GM12878 (cell line): ENCODE data around the gene ARHGEF1. TPM values are rescaled to one million over a fixed set of nuclear protein-coding genes. Genes with fewer than 3 reads are reported as not detected.

Source experiments
- ATAC-seq: fragments of 200-7000 bp; cut with Tn5 transposase; 3 replicates; pipeline ENCODE4 v1.9.1; 2020; ENCODE audit warnings: mild to moderate bottlenecking, moderate library complexity
- BruUV-seq: library from RNA; stranded (reverse); fragments of 400-500 nt; replicated peaks from 2 replicates; lab custom pipeline; 2021; lab: Mats Ljungman, UMichigan
- CTCF ChIA-PET: fragments of 300-600 bp; sonication (Branson Sonifier 250); formaldehyde crosslinking; extraction: SDS; loops from one replicate; lab custom pipeline; 2021; ENCODE audit warnings: inconsistent platforms; lab: Yijun Ruan, JAX
- POLR2A ChIA-PET: fragments of 350-600 bp; formaldehyde crosslinking; extraction: SDS; loops from one replicate; lab custom pipeline; 2021; ENCODE audit warnings: inconsistent platforms; lab: Charles Lee
- RAD21 ChIA-PET: fragments of 300-600 bp; sonication (Branson Sonifier 250); formaldehyde crosslinking; loops from one replicate; lab custom pipeline; 2023; ENCODE audit warnings: antibody characterized with exemption; ENCODE audit not compliant: unreplicated experiment; lab: Charles Lee
- SMC1A ChIA-PET: fragments of 300-600 bp; sonication (Branson Sonifier 250); formaldehyde crosslinking; loops from one replicate; lab custom pipeline; 2023; ENCODE audit not compliant: unreplicated experiment, uncharacterized antibody; lab: Charles Lee
- DNase-seq: peaks from one replicate; pipeline ENCODE4 v3.0.0-alpha.2; 2011; ENCODE audit warnings: low read depth, low spot score
- FAIRE-seq: peaks from 3 replicates; lab custom pipeline; 2011; peaks lifted over from hg19 to GRCh38; lab: Jason Lieb, UNC
- H2AFZ ChIP-seq: 2 replicates; pipeline ENCODE4 v1.6.0; 2011; ENCODE audit warnings: low read depth, low read length, control low read depth; ENCODE audit not compliant: control insufficient read depth
- H3K27ac ChIP-seq: 2 replicates; pipeline ENCODE4 v1.5.1; 2011; ENCODE audit warnings: control low read depth; ENCODE audit not compliant: control insufficient read depth, insufficient read depth
- H3K27me3 ChIP-seq, 2 experiments: replicated peaks in 1 of 2; 2 replicates each; pipeline versions ENCODE4 v1.6.0 to v1.6.1; 2011; ENCODE audit warnings: low read length in 1 of 2; ENCODE audit not compliant: control insufficient read depth in 2 of 2, insufficient read depth in 2 of 2
- H3K36me3 ChIP-seq, 2 experiments: 2 replicates each; pipeline ENCODE4 v1.5.1; 2011; ENCODE audit warnings: low read length in 1 of 2; ENCODE audit not compliant: control insufficient read depth in 2 of 2, insufficient read depth in 2 of 2
- H3K4me1 ChIP-seq: 2 replicates; pipeline ENCODE4 v1.6.1; 2011; ENCODE audit warnings: mild to moderate bottlenecking, low read length, moderate library complexity, mixed read lengths; ENCODE audit not compliant: control insufficient read depth, insufficient read depth
- H3K4me2 ChIP-seq: 2 replicates; pipeline ENCODE4 v1.6.0; 2011; ENCODE audit warnings: control low read depth; ENCODE audit not compliant: control insufficient read depth, insufficient read depth
- H3K4me3 ChIP-seq: fragments of 200-600 bp; sonication (generic); 2 replicates; pipeline ENCODE4 v1.5.1; 2016
- H3K79me2 ChIP-seq: 2 replicates; pipeline ENCODE4 v1.6.0; 2011; ENCODE audit warnings: low read length; ENCODE audit not compliant: control insufficient read depth, insufficient read depth
- H3K9ac ChIP-seq: 2 replicates; pipeline ENCODE4 v1.8.0; 2011; ENCODE audit warnings: low read length, control low read depth, mixed read lengths; ENCODE audit not compliant: control insufficient read depth, insufficient read depth
- H3K9me3 ChIP-seq: replicated peaks from 3 replicates; pipeline ENCODE4 v1.5.1; 2011; ENCODE audit warnings: mild to moderate bottlenecking, low read length; ENCODE audit not compliant: control insufficient read depth, insufficient read depth
- H4K20me1 ChIP-seq: 2 replicates; pipeline ENCODE4 v1.6.0; 2011; ENCODE audit not compliant: control insufficient read depth, insufficient read depth
- BMI1 ChIP-seq: fragments of 450-650 bp; IDR thresholded peaks from 2 replicates; pipeline ENCODE4 v1.6.1; 2016; ENCODE audit warnings: mild to moderate bottlenecking, moderate library complexity, borderline replicate concordance
- CREB1 ChIP-seq: IDR thresholded peaks from 2 replicates; pipeline ENCODE4 v1.6.1; 2012; ENCODE audit warnings: low read depth, mild to moderate bottlenecking, inconsistent platforms
- FOS ChIP-seq: IDR thresholded peaks from 3 replicates; pipeline ENCODE4 v1.6.1; 2011; ENCODE audit warnings: borderline replicate concordance; ENCODE audit not compliant: insufficient read length; ENCODE audit errors: extremely low read depth
- GATAD2B ChIP-seq: fragments of 450-650 bp; conservative IDR thresholded peaks from 2 replicates; pipeline ENCODE4 v1.6.1; 2017; ENCODE audit warnings: low read depth, mild to moderate bottlenecking, moderate library complexity
- IKZF1 ChIP-seq: fragments of 450-650 bp; conservative IDR thresholded peaks from 2 replicates; pipeline ENCODE4 v1.6.1; 2017; ENCODE audit warnings: antibody characterized with exemption, mild to moderate bottlenecking
- NFYA ChIP-seq: IDR thresholded peaks from 2 replicates; pipeline ENCODE4 v1.6.1; 2011; ENCODE audit warnings: low read depth, mild to moderate bottlenecking, low read length, improper control_type of control experiment, borderline replicate concordance
- PRDM15 ChIP-seq: fragments of 450-650 bp; formaldehyde crosslinking; IDR thresholded peaks from 2 replicates; pipeline ENCODE4 v1.4.0; 2020; ENCODE audit warnings: mild to moderate bottlenecking, moderate library complexity
- RBBP5 ChIP-seq: fragments of 200-600 bp; sonication (generic); conservative IDR thresholded peaks from 2 replicates; pipeline ENCODE4 v1.6.1; 2016
- WGBS: methylation state at CpG from one replicate; pipeline ENCODE4 v1.1.6; 2016; ENCODE audit warnings: low lambda C conversion rate; ENCODE audit not compliant: insufficient replicate concordance, insufficient coverage; ENCODE audit errors: missing lambda C conversion rate; 5-methylcytosine and 5-hydroxymethylcytosine counted together
- in situ Hi-C: fragments of 300-500 bp; cut with MboI; formaldehyde crosslinking; loops from 9 replicates; pipeline ENCODE4 v1.14.3; 2018; ENCODE audit warnings: mixed read lengths
- intact Hi-C: fragments of 100-400 bp; cut with micrococcal nuclease; formaldehyde crosslinking; loops from one replicate; pipeline ENCODE4 v1.14.2; 2022; ENCODE audit not compliant: unreplicated experiment
- polyA plus RNA-seq, 11 experiments: library from polyadenylated mRNA; depleted of rRNA in 4 of 11; unstranded in 6 of 11; stranded (reverse) in 5 of 11; fragments of >200 nt; fragmentation: Nextera tagmentation in 4 of 11; fragmentation: Illumina TruSeq in 1 of 11; extraction: Ambion mirVana in 4 of 11; extraction: Trizol in 1 of 11; gene quantifications; 1 replicate in 1 of 11; 2 replicates in 10 of 11; pipeline versions ENCODE4 v1.2.1 to v1.2.3, GENCODE V29; 2011 to 2016; ENCODE audit warnings: inconsistent platforms in 2 of 11, missing spikeins in 2 of 11, low read depth in 1 of 11
- total RNA-seq, 4 experiments: library from RNA; depleted of rRNA in 3 of 4; stranded (reverse); fragments of >200 nt in 3 of 4; fragmentation: Illumina TruSeq in 1 of 4; extraction: Trizol in 1 of 4; gene quantifications; 2 replicates each; pipeline versions ENCODE4 v1.2.1 to v1.2.3, GENCODE V29; 2013 to 2021
- TF ChIP-seq, protein P1 (sequence below): fragments of 450-650 bp; IDR thresholded peaks from 2 replicates; pipeline ENCODE4 v1.6.1; 2016; ENCODE audit warnings: mild to moderate bottlenecking
- TF ChIP-seq, protein P2 (sequence below): fragments of 450-650 bp; IDR thresholded peaks from 2 replicates; pipeline ENCODE4 v1.6.1; 2016; ENCODE audit warnings: mild to moderate bottlenecking, moderate library complexity, borderline replicate concordance

The ARHGEF1 gene
- total and polyA plus RNA-seq, 10 of the 15 experiments (the other 5 are each of a cell fraction or from before 2014, with no cell fraction given), result 1.2 to 207 (median 53.9) TPM

GRCh38 chr19:41847351-41848105, 35.5 kb upstream of the ARHGEF1 start (continued):
- no peak for TF ChIP-seq RBBP5

DNA sequence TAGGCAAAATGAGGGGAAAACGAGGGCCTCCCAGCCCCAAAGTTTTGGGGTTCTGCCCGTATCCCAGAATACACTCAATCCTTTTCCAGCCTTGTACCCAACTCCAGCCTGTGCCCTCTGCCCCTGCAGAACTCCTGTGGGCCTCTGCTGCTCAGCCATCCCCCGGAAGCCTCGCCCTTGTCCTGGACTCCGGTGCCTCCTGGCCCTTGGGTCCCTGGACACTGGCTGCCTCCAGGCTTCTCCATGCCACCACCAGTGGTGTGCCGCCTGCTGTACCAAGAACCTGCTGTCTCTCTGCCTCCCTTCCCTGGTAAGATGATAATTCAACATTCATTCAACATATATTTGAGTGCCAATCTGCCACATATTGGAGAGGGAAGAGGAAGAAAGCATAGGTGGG, 34.3 kb upstream of the ARHGEF1 start:
- Histone ChIP-seq H3K27me3 (peaks cover 1 to 8% of the 10 kb centered on the region in 2 experiments; a peak in 3 of 4 replicates), H3K9me3 (no peaks in the 10 kb centered on the region), H3K9ac (no peak overlapping the region), H2AFZ (no peak overlapping the region), H3K79me2 (no peaks in the 10 kb centered on the region), H3K27ac (no peak overlapping the region), H3K4me1 (no peaks in the 10 kb centered on the region), H3K4me2 (no peak overlapping the region), H4K20me1 (no peaks in the 10 kb centered on the region), H3K36me3 (no peaks in the 10 kb centered on the region), H3K4me3 (no peak overlapping the region)
- RAD21 ChIA-PET, result no interaction called here
- SMC1A ChIA-PET, result no interaction called here
- intact Hi-C loops, result no loop called here
- no peak for FAIRE-seq
- BruUV-seq, result no TSS peak
- 12% methylated on average over 6 of the region's 6 CpGs for WGBS
- in situ Hi-C loops, result no loop called here
- POLR2A ChIA-PET, result no interaction called here
- no peak for ATAC-seq
- no peak for DNase-seq
- CTCF ChIA-PET, result interaction anchor here (0.9 to 1.6 kb wide), 3 partner anchors 10 to 54 kb away, joined by 3 to 5 read pairs (median 4); no protein-coding TSS in a partner anchor
- TF ChIP-seq NFYA, result no peak
- TF ChIP-seq CREB1, result no peak
- TF ChIP-seq IKZF1, result no peak
- no peak for TF ChIP-seq FOS
- TF ChIP-seq, protein P1, sequence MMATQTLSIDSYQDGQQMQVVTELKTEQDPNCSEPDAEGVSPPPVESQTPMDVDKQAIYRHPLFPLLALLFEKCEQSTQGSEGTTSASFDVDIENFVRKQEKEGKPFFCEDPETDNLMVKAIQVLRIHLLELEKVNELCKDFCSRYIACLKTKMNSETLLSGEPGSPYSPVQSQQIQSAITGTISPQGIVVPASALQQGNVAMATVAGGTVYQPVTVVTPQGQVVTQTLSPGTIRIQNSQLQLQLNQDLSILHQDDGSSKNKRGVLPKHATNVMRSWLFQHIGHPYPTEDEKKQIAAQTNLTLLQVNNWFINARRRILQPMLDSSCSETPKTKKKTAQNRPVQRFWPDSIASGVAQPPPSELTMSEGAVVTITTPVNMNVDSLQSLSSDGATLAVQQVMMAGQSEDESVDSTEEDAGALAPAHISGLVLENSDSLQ, result no peak
- TF ChIP-seq BMI1, result no peak
- TF ChIP-seq, protein P2, sequence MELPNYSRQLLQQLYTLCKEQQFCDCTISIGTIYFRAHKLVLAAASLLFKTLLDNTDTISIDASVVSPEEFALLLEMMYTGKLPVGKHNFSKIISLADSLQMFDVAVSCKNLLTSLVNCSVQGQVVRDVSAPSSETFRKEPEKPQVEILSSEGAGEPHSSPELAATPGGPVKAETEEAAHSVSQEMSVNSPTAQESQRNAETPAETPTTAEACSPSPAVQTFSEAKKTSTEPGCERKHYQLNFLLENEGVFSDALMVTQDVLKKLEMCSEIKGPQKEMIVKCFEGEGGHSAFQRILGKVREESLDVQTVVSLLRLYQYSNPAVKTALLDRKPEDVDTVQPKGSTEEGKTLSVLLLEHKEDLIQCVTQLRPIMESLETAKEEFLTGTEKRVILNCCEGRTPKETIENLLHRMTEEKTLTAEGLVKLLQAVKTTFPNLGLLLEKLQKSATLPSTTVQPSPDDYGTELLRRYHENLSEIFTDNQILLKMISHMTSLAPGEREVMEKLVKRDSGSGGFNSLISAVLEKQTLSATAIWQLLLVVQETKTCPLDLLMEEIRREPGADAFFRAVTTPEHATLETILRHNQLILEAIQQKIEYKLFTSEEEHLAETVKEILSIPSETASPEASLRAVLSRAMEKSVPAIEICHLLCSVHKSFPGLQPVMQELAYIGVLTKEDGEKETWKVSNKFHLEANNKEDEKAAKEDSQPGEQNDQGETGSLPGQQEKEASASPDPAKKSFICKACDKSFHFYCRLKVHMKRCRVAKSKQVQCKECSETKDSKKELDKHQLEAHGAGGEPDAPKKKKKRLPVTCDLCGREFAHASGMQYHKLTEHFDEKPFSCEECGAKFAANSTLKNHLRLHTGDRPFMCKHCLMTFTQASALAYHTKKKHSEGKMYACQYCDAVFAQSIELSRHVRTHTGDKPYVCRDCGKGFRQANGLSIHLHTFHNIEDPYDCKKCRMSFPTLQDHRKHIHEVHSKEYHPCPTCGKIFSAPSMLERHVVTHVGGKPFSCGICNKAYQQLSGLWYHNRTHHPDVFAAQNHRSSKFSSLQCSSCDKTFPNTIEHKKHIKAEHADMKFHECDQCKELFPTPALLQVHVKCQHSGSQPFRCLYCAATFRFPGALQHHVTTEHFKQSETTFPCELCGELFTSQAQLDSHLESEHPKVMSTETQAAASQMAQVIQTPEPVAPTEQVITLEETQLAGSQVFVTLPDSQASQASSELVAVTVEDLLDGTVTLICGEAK, result no peak
- no peak for TF ChIP-seq PRDM15
- TF ChIP-seq GATAD2B, result no peak
